ENCODE measurements around the gene ANO5.

GRCh38 chr11:22163394-22163797, 29.5 kb upstream of the ANO5 start:
- TF ChIP-seq, protein P1, sequence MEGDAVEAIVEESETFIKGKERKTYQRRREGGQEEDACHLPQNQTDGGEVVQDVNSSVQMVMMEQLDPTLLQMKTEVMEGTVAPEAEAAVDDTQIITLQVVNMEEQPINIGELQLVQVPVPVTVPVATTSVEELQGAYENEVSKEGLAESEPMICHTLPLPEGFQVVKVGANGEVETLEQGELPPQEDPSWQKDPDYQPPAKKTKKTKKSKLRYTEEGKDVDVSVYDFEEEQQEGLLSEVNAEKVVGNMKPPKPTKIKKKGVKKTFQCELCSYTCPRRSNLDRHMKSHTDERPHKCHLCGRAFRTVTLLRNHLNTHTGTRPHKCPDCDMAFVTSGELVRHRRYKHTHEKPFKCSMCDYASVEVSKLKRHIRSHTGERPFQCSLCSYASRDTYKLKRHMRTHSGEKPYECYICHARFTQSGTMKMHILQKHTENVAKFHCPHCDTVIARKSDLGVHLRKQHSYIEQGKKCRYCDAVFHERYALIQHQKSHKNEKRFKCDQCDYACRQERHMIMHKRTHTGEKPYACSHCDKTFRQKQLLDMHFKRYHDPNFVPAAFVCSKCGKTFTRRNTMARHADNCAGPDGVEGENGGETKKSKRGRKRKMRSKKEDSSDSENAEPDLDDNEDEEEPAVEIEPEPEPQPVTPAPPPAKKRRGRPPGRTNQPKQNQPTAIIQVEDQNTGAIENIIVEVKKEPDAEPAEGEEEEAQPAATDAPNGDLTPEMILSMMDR (IDR thresholded peaks at IDR 0.05), result no peak
- TF ChIP-seq EZH2 (IDR thresholded peaks at IDR 0.05), result no peak

Measured in neural progenitor cell (in vitro differentiated cells).